NB4 (cell line): ENCODE data around the gene PHF12.

Experiments used
- MYC ChIP-seq: IDR thresholded peaks from 2 replicates; pipeline ENCODE4 v1.6.1; 2011; ENCODE audit warnings: low read depth, low read length
- POLR2A ChIP-seq: IDR thresholded peaks from 2 replicates; pipeline ENCODE4 v1.6.1; 2011; ENCODE audit warnings: mild to moderate bottlenecking; ENCODE audit not compliant: insufficient read length; ENCODE audit errors: extremely low read depth
- TF ChIP-seq, protein P1 (sequence below): IDR thresholded peaks from one replicate; pipeline ENCODE4 v1.5.1; 2012; ENCODE audit warnings: low read depth, low read length
- TF ChIP-seq, protein P2 (sequence below): IDR thresholded peaks from 2 replicates; pipeline ENCODE4 v1.6.1; 2011; ENCODE audit warnings: low read depth, low read length

GRCh38 chr17:28867276-28867675, 84.0 kb downstream of the PHF12 start:
- TF ChIP-seq, protein P1, sequence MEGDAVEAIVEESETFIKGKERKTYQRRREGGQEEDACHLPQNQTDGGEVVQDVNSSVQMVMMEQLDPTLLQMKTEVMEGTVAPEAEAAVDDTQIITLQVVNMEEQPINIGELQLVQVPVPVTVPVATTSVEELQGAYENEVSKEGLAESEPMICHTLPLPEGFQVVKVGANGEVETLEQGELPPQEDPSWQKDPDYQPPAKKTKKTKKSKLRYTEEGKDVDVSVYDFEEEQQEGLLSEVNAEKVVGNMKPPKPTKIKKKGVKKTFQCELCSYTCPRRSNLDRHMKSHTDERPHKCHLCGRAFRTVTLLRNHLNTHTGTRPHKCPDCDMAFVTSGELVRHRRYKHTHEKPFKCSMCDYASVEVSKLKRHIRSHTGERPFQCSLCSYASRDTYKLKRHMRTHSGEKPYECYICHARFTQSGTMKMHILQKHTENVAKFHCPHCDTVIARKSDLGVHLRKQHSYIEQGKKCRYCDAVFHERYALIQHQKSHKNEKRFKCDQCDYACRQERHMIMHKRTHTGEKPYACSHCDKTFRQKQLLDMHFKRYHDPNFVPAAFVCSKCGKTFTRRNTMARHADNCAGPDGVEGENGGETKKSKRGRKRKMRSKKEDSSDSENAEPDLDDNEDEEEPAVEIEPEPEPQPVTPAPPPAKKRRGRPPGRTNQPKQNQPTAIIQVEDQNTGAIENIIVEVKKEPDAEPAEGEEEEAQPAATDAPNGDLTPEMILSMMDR, result no peak
- TF ChIP-seq POLR2A (no peak), MYC (no peak)
- TF ChIP-seq, protein P2, sequence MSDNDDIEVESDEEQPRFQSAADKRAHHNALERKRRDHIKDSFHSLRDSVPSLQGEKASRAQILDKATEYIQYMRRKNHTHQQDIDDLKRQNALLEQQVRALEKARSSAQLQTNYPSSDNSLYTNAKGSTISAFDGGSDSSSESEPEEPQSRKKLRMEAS, result no peak
